GM18502 (cell line): ENCODE results near the gene HOATZ.

Experiments used
- ATAC-seq: cut with Tn5 transposase; IDR thresholded peaks from one replicate; pipeline ENCODE4 v1.9.1; 2021; ENCODE audit warnings: mild to moderate bottlenecking; ENCODE audit not compliant: unreplicated experiment, poor library complexity

HOATZ gene

GRCh38 chr11:111542606-111543275 lies 28.2 kb downstream of the HOATZ start:
- no peak for ATAC-seq

GRCh38 chr11:111548525-111548924 lies 33.9 kb downstream of the HOATZ start:
- ATAC-seq: no peak

GRCh38 chr11:111549196-111549868 lies 34.8 kb downstream of the HOATZ start:
- no peak for ATAC-seq

GRCh38 chr11:111549869-111550203 lies 35.3 kb downstream of the HOATZ start:
- no peak for ATAC-seq

- ATAC-seq: no peak
Observed at GRCh38 chr11:111550258-111550657, 35.7 kb downstream of the HOATZ start.

- ATAC-seq: no peak
Observed at GRCh38 chr11:111554532-111554931, 40.0 kb downstream of the HOATZ start.

GRCh38 chr11:111555255-111555654 lies 40.7 kb downstream of the HOATZ start:
- no peak for ATAC-seq

GRCh38 chr11:111557425-111558111 lies 43.0 kb downstream of the HOATZ start:
- ATAC-seq: no peak

GRCh38 chr11:111559800-111560464 lies 45.4 kb downstream of the HOATZ start:
- no peak for ATAC-seq

GRCh38 chr11:111560800-111561199 lies 46.2 kb downstream of the HOATZ start:
- ATAC-seq: no peak

- no peak for ATAC-seq
Observed at GRCh38 chr11:111561306-111561705, 46.7 kb downstream of the HOATZ start.

- ATAC-seq: no peak
Observed at GRCh38 chr11:111561791-111562325, 47.3 kb downstream of the HOATZ start.

GRCh38 chr11:111562692-111563389 lies 48.3 kb downstream of the HOATZ start:
- ATAC-seq: no peak

GRCh38 chr11:111565114-111565720 lies 50.6 kb downstream of the HOATZ start:
- no peak for ATAC-seq

GRCh38 chr11:111566324-111566723 lies 51.7 kb downstream of the HOATZ start:
- no peak for ATAC-seq

- ATAC-seq: no peak
Observed at GRCh38 chr11:111569476-111569875, 54.9 kb downstream of the HOATZ start.

GRCh38 chr11:111570796-111571195 lies 56.2 kb downstream of the HOATZ start:
- ATAC-seq: no peak

GRCh38 chr11:111571829-111572501 lies 57.4 kb downstream of the HOATZ start:
- no peak for ATAC-seq

- ATAC-seq: no peak
Observed at GRCh38 chr11:111572581-111572980, 58.0 kb downstream of the HOATZ start.
